GM18498 (cell line): ENCODE measurements around the gene XRCC3.
"Not testable (repeated sequence)": the region's sequence is repeated elsewhere in the genome, so short reads cannot be mapped to it uniquely, and the experiment has no call there.

Experiments
- ATAC-seq: cut with Tn5 transposase; IDR thresholded peaks from one replicate; pipeline ENCODE4 v1.9.1; 2021; ENCODE audit warnings: mild to moderate bottlenecking, moderate library complexity; ENCODE audit not compliant: unreplicated experiment

XRCC3 gene

GRCh38 chr14:103675957-103676356, 39.3 kb downstream of the XRCC3 start:
- ATAC-seq: no peak

- ATAC-seq: no peak
Observed at GRCh38 chr14:103671911-103672310, 43.3 kb downstream of the XRCC3 start.

GRCh38 chr14:103669370-103669769, 45.9 kb downstream of the XRCC3 start:
- ATAC-seq: no peak

GRCh38 chr14:103668117-103668516, 47.1 kb downstream of the XRCC3 start:
- no peak for ATAC-seq

- ATAC-seq: no peak
Observed at GRCh38 chr14:103667671-103668070, 47.6 kb downstream of the XRCC3 start.

- no peak for ATAC-seq
Observed at GRCh38 chr14:103663506-103663905, 51.7 kb downstream of the XRCC3 start.

GRCh38 chr14:103662591-103662990, 52.7 kb downstream of the XRCC3 start:
- no peak for ATAC-seq

- no peak for ATAC-seq
Observed at GRCh38 chr14:103662029-103662428, 53.2 kb downstream of the XRCC3 start.

- no peak for ATAC-seq
Observed at GRCh38 chr14:103659631-103660030, 55.6 kb downstream of the XRCC3 start.

- no peak for ATAC-seq
Observed at GRCh38 chr14:103657471-103657870, 57.8 kb downstream of the XRCC3 start.

GRCh38 chr14:103656756-103657133, 58.5 kb downstream of the XRCC3 start:
- ATAC-seq: no peak

- no peak for ATAC-seq
Observed at GRCh38 chr14:103656031-103656755, 59.1 kb downstream of the XRCC3 start.

- ATAC-seq: no peak
Observed at GRCh38 chr14:103654619-103655018, 60.6 kb downstream of the XRCC3 start.

- no peak for ATAC-seq
Observed at GRCh38 chr14:103653805-103654204, 61.4 kb downstream of the XRCC3 start.

- not testable (repeated sequence) for ATAC-seq
Observed at GRCh38 chr14:103653336-103653735, 61.9 kb downstream of the XRCC3 start.

- no peak for ATAC-seq
Observed at GRCh38 chr14:103652806-103653205, 62.4 kb downstream of the XRCC3 start.

- ATAC-seq: no peak
Observed at GRCh38 chr14:103651585-103651984, 63.7 kb downstream of the XRCC3 start.

GRCh38 chr14:103650213-103650612, 65.0 kb downstream of the XRCC3 start:
- no peak for ATAC-seq

GRCh38 chr14:103649001-103649400, 66.2 kb downstream of the XRCC3 start:
- no peak for ATAC-seq
